NCI-H345 (cell line): Measurements from ENCODE around the gene PRDM8.
A peak's percentile ranks its signal among the peaks of the same experiment; 100 is the strongest.

ENCODE experiments used
- DNase-seq: peaks from one replicate; lab custom pipeline; 2025; lab: John Stamatoyannopoulos, UW

Gene PRDM8

DNA sequence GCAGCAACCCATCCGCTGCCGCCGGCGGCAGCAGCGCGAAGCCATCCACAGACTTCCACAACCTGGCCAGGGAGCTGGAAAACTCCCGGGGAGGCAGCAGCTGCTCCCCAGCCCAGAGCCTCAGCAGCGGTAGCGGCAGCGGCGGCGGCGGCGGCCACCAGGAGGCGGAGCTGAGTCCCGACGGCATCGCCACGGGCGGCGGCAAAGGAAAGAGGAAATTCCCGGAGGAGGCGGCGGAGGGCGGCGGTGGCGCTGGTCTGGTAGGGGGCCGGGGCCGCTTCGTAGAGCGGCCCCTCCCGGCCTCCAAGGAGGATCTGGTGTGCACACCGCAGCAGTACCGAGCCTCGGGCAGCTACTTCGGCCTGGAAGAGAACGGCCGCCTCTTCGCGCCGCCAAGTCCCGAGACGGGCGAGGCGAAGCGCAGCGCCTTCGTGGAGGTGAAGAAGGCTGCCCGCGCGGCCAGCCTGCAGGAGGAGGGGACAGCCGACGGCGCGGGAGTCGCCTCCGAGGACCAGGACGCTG lies 4.9 kb downstream of the PRDM8 start:
- DNase-seq = no peak

GRCh38 chr4:80202741-80203553 lies 5.6 kb downstream of the PRDM8 start:
- no peak for DNase-seq

DNA sequence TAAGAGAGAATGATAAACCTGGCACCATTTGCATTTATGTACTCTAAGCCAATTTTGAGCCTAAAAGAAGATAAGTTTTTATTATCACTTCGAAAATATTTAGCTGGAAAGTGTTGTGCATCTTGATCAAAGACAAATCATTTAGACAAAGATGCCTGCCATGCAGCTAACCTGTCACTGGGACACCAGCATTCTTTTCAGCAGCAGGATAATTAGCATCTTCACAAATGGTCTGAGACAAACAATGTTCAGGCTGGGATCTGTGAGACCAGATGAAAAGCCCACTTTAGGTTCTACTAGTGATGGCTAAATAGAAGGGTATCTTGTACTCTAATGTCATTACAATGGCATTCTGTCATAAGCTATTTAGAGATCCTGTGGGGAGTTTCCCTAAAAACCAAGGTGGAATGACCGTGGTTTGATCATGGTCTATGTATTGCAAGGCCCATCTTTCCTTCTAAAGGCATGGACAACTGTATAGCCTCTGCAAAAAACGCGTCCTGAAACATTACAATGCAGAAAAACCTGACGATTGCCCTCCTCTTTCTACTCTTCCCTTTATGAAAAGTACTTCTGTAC lies 7.2 kb downstream of the PRDM8 start:
- no peak for DNase-seq

DNA sequence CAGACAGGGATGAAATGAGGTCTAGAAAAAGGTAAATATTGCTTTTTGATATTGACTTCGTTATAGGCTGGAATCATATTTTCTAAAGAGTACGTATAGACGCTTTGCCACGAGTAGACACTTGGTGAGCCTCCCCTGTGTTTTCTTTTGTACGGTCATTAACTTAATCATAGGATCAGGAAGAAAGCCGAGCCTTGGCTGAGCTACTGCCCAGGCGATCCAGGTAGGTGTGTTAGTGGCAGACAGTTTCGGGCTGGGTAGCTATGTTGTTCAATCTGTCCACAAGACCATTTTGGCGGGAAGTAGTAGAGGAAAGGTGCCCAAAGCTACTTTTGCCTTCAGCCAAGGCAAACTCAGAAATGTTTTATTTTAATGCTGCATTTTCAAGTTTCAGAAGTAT lies 8.8 kb downstream of the PRDM8 start:
- DNase-seq = no peak

DNA sequence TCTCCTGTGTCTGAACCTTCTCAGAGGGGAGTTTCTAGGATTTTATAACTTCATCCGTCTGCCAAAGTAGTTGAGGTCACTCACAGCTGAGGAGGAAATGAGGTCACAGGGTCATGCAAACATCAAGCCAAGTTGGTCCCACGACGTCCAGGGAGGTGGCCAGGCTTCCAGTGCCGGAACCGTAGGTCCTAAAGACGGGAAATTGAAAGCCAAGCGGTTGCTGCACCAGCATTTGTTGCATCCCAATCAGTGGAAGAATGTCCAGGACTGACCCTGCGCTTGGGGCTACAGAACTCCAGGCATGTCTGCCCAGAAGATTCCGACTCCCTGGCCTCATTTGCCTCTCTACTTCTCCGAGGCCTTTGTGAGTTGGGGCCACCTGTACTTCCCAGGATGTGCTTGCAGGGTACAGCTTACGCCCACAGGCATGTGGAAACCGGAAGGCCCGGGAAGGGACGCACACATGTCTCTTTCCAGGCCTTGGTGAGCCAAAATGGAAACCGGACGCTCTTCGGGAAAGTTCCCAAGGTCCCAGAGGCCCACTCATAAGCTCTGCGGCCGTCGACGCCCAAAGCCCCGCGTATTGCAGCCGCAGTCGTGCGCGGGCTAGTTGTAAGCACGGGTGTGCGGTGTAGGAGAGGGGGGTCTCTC lies 9.3 kb downstream of the PRDM8 start:
- DNase-seq = no peak

DNA sequence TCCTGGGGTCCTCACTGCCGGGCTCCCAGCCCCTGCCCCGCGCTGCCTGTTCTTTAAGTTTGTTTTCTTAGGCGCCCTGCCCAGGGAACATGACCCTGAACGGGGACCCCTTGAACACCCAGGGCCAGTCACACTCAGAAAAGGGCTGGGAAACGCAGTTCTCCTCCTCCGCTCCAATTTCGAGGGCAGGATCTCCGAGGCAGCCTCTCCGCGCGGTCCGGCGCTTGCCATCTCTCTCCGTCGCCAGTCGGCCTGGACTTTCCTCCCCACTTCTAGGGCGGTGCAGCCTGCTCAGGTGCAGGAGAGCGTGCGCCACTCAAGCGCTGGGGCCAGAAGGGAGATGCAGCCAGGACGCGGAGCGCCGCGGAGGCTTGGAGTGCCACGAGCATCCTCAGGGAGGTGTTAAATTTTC lies 9.9 kb downstream of the PRDM8 start:
- DNase-seq = no peak

DNA sequence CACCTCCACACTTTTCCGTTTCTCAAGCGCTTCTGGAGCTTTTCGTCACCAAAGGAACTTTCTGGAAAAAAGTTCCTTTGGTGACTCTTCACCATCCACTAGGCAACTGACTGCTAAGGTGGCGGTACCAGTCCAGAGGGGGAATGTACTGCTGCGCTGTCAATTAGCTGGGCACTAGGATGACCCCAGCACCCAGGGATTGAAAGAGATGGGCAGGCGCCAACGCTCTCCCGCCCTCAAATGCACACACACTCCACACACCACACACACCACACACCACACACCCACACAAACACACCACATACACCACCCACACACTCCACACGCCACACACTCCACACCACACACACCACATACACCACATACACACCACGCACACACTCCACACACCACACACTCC lies 10.4 kb downstream of the PRDM8 start:
- DNase-seq = no peak

DNA sequence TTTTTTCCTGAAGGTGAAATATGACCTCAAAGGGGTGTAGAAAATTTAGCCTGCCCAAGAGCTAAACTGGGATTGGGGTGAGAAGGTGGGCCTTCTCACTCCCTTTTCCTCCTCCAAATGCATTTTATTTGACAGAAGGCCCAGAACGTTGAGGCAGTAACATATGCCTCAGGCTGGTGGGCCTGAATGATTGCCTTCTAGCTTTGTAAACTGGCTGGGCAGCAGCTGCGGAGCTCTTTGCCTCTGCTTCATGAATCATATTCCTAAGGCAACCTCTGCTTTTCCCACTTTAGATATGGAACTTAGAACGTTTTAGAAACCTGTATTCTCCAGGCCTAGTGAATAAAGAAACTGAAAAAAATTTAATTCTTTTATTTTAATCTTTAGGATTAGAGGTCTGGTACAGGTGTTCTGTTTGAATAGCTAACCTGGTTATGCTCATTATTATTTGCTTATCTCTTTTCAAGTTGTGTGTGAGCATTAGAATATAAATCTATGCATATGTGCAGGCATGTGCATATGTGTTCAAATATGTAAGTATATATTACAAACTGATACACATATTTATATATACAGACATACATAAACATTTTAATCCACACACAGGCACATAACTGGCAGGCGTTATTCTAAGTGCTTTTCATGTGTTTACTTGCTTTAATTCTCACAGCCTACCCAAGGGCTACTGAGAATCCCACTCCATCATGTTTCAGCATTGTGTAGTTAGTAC lies 11.5 kb downstream of the PRDM8 start:
- DNase-seq = no peak

DNA sequence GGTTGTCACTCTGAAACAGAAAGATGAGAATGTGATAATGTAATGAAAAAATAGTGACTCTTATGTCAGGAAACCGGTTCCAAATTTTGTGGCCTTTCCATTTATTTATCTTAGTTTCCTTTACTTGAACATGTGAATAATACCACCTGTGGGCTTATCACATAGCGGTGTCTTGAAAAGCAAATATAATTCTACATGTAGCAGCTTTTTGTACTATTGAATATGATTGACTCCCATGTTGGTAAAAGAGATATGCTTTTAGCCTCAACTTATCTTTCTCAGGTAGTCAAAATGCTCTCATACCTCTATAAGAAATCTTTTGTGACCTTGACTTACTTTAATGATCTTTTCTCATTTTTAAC lies 12.0 kb downstream of the PRDM8 start:
- DNase-seq = no peak

- no peak for DNase-seq
Observed at GRCh38 chr4:80210549-80210948, 13.2 kb downstream of the PRDM8 start.

DNA sequence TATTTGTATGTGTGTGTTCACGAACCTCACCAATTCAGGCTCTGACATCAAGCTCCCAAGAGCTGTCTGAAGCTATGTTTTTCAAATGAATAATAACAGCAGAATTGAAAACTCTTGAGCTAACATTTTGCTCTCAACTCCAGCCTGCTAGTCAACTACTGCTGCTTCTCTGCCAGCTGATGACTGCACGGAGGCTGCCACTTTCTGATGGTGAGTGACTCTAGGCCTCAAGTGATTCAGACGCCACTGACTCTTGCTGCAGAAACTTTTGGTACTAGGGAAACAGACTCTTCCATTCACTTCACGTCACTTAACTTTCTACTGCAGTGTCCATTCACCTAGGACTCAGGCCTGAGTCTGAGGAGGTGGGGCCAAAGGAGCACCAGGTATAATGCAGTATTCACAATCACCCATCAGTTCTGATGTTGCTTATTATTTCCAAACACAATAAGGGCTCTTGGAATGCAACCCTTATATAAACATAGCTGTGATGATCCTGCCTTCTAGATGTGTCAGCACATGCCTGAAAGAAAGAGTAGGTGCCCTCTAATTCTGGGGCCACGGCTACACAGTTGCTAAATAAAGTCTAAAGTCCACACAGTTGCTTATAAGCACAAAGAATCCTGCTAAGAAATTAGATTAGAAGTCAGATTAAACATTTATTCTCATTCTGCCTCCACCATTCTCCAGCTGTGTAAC lies 16.0 kb downstream of the PRDM8 start:
- DNase-seq = no peak

GRCh38 chr4:80215449-80216052 lies 18.2 kb downstream of the PRDM8 start:
- DNase-seq = peak; percentile 2

DNA sequence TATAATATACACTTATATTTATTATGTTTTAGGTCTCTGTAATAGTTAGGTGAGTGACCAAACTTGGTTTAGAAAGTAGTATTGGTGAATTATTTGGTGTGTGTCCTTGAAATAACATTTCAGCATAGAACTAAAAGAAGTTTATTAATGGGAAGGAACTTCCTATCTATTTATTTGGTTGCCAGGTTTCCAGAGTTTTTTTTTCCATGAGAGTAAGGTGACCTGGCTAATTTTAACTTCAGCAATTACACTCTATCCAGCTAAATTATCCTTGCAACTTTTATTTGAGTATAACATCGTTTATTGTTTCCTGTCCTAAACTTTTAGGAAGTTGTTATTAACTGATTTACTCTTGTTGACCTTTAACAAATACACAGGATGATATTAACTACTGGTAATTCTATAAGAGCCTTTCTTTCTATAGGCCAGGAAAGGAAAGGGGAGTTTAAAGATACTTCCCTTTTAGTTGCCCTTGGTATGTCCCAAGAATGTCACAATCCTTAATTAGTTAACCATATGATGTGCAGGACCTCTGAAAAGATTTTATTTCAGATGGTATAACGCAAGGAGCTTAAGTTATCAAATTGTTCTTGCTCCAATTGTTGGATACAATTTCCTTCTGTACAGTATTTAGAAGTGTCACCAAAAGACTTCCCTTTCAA lies 18.9 kb downstream of the PRDM8 start:
- no peak for DNase-seq

GRCh38 chr4:80219301-80220025 lies 22.2 kb downstream of the PRDM8 start:
- DNase-seq = no peak

GRCh38 chr4:80220711-80221110 lies 23.4 kb downstream of the PRDM8 start:
- DNase-seq = no peak

- no peak for DNase-seq
Observed at GRCh38 chr4:80221161-80221560, 23.9 kb downstream of the PRDM8 start.

GRCh38 chr4:80225595-80225994 lies 28.3 kb downstream of the PRDM8 start:
- no peak for DNase-seq

GRCh38 chr4:80226094-80226493 lies 28.8 kb downstream of the PRDM8 start:
- no peak for DNase-seq

DNA sequence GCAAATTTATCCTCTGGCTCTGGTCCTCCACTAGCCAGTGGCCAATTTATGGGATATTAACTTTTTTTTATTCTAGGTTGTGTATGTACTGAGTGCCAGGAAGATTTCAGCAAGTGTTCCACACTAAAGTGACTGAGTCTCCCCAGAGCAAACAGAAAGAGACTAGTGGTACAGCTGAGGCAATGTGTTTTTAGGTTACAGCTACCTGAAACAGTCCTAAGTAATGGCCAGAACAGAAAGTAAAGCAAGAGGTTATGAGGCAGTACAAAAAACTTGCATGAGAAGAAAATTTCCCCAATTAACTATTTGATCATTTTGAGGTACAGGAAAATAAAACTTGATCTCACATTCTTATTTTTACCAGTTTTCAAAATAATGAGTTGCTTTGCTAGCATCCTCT lies 31.2 kb downstream of the PRDM8 start:
- DNase-seq = no peak

- DNase-seq = no peak
Observed at GRCh38 chr4:80229128-80229527, 31.8 kb downstream of the PRDM8 start.
